Measurements from ENCODE around the gene ZNF646.

Gene ZNF646

GRCh38 chr16:31073970-31074813, at the start of gene ZNF646, which contains the start of gene ZNF668:
Gene ZNF646, plus strand, starts transcription at chr16:31074422. Its CDS starts 1,903 bp downstream, at chr16:31076325.
Gene ZNF668, minus strand, starts transcription at chr16:31074240. Its CDS starts 9,781 bp downstream, at chr16:31064459.
- Histone ChIP-seq H3K4me1 (ENCODE audit: control insufficient read depth, insufficient read depth, low read length, unreplicated experiment) (peaks cover 19% of the 10 kb centered on the region), H3K4me3 (ENCODE audit: low read depth, low read length) (peak within 1 kb of the TSS; percentile 83), H2AFZ (ENCODE audit: low read length, unreplicated experiment) (peak within 1 kb of the TSS; percentile 77), H3K27ac (ENCODE audit: low read depth, low read length) (peak within 1 kb of the TSS; percentile 84), H3K79me2 (ENCODE audit: control insufficient read depth, insufficient read depth, low read length, unreplicated experiment) (peaks cover 60% of the 10 kb centered on the region), H3K36me3 (ENCODE audit: insufficient read depth, low read length) (peaks cover 13% of the 10 kb centered on the region; the same call in 1 of the 2 replicates), H3K27me3 (ENCODE audit: insufficient read depth, low read length) (no peaks in the 10 kb centered on the region)

- Histone ChIP-seq H3K4me3 (ENCODE audit: low read depth, low read length) (no peak overlapping the region), H3K4me1 (ENCODE audit: control insufficient read depth, insufficient read depth, low read length, unreplicated experiment) (no peaks in the 10 kb centered on the region), H2AFZ (ENCODE audit: low read length, unreplicated experiment) (no peak overlapping the region), H3K36me3 (ENCODE audit: insufficient read depth, low read length) (no peaks in the 10 kb centered on the region), H3K27me3 (ENCODE audit: insufficient read depth, low read length) (no peaks in the 10 kb centered on the region), H3K27ac (ENCODE audit: low read depth, low read length) (no peak overlapping the region), H3K79me2 (ENCODE audit: control insufficient read depth, insufficient read depth, low read length, unreplicated experiment) (no peaks in the 10 kb centered on the region)
These were observed 48.9 kb upstream of the ZNF646 start for GRCh38 chr16:31025339-31025738.

- Histone ChIP-seq H3K79me2 (ENCODE audit: control insufficient read depth, insufficient read depth, low read length, unreplicated experiment) (peaks cover 4% of the 10 kb centered on the region), H2AFZ (ENCODE audit: low read length, unreplicated experiment) (no peak overlapping the region), H3K36me3 (ENCODE audit: insufficient read depth, low read length) (no peaks in the 10 kb centered on the region), H3K4me1 (ENCODE audit: control insufficient read depth, insufficient read depth, low read length, unreplicated experiment) (peaks cover 9% of the 10 kb centered on the region), H3K4me3 (ENCODE audit: low read depth, low read length) (no peak overlapping the region), H3K27ac (ENCODE audit: low read depth, low read length) (no peak overlapping the region), H3K27me3 (ENCODE audit: insufficient read depth, low read length) (no peaks in the 10 kb centered on the region)
These were observed 45.0 kb upstream of the ZNF646 start for GRCh38 chr16:31029272-31029671.

- H3K27me3 ChIP-seq (ENCODE audit: insufficient read depth, low read length), result no peaks in the 10 kb centered on the region
These were observed 42.9 kb upstream of the ZNF646 start for GRCh38 chr16:31031276-31031675.

GRCh38 chr16:31032736-31033708, 41.2 kb upstream of the ZNF646 start, which contains the start of gene STX4:
Gene STX4, plus strand, starts transcription at chr16:31033558. Its CDS starts 248 bp downstream, at chr16:31033806.
- peak within 1 kb of the TSS; percentile 87 for H2AFZ ChIP-seq (ENCODE audit: low read length, unreplicated experiment)
- peak within 1 kb of the TSS; percentile 88 for H3K27ac ChIP-seq (ENCODE audit: low read depth, low read length)
- H3K79me2 ChIP-seq (ENCODE audit: control insufficient read depth, insufficient read depth, low read length, unreplicated experiment), result peaks cover 12% of the 10 kb centered on the region
- peaks cover 12% of the 10 kb centered on the region for H3K4me1 ChIP-seq (ENCODE audit: control insufficient read depth, insufficient read depth, low read length, unreplicated experiment)
- no peaks in the 10 kb centered on the region for H3K27me3 ChIP-seq (ENCODE audit: insufficient read depth, low read length)
- H3K4me3 ChIP-seq (ENCODE audit: low read depth, low read length), result peak within 1 kb of the TSS; percentile 96
- H3K36me3 ChIP-seq (ENCODE audit: insufficient read depth, low read length), result peaks cover 14% of the 10 kb centered on the region

More at GRCh38 chr16:31031276-31031675, 42.9 kb upstream of the ZNF646 start:
- Histone ChIP-seq H3K36me3 (ENCODE audit: insufficient read depth, low read length) (peaks cover 9% of the 10 kb centered on the region), H3K4me3 (ENCODE audit: low read depth, low read length) (no peak overlapping the region), H3K79me2 (ENCODE audit: control insufficient read depth, insufficient read depth, low read length, unreplicated experiment) (peaks cover 12% of the 10 kb centered on the region), H2AFZ (ENCODE audit: low read length, unreplicated experiment) (no peak overlapping the region), H3K27ac (ENCODE audit: low read depth, low read length) (no peak overlapping the region), H3K4me1 (ENCODE audit: control insufficient read depth, insufficient read depth, low read length, unreplicated experiment) (peaks cover 12% of the 10 kb centered on the region)

GRCh38 chr16:31033709-31034492, 40.3 kb upstream of the ZNF646 start:
- no peaks in the 10 kb centered on the region for H3K27me3 ChIP-seq (ENCODE audit: insufficient read depth, low read length)
- H3K36me3 ChIP-seq (ENCODE audit: insufficient read depth, low read length), result peaks cover 18% of the 10 kb centered on the region
- H2AFZ ChIP-seq (ENCODE audit: low read length, unreplicated experiment), result peak overlapping the region; percentile 81
- H3K79me2 ChIP-seq (ENCODE audit: control insufficient read depth, insufficient read depth, low read length, unreplicated experiment), result peaks cover 12% of the 10 kb centered on the region
- peak overlapping the region; percentile 57 for H3K27ac ChIP-seq (ENCODE audit: low read depth, low read length)
- peak overlapping the region; percentile 96 for H3K4me3 ChIP-seq (ENCODE audit: low read depth, low read length)
- peaks cover 12% of the 10 kb centered on the region for H3K4me1 ChIP-seq (ENCODE audit: control insufficient read depth, insufficient read depth, low read length, unreplicated experiment)

GRCh38 chr16:31036691-31037090, 37.5 kb upstream of the ZNF646 start:
- peaks cover 12% of the 10 kb centered on the region for H3K4me1 ChIP-seq (ENCODE audit: control insufficient read depth, insufficient read depth, low read length, unreplicated experiment)
- H3K36me3 ChIP-seq (ENCODE audit: insufficient read depth, low read length), result peaks cover 18% of the 10 kb centered on the region
- no peak overlapping the region for H3K27ac ChIP-seq (ENCODE audit: low read depth, low read length)
- no peak overlapping the region for H2AFZ ChIP-seq (ENCODE audit: low read length, unreplicated experiment)
- H3K4me3 ChIP-seq (ENCODE audit: low read depth, low read length), result no peak overlapping the region
- H3K27me3 ChIP-seq (ENCODE audit: insufficient read depth, low read length), result no peaks in the 10 kb centered on the region
- peaks cover 12% of the 10 kb centered on the region for H3K79me2 ChIP-seq (ENCODE audit: control insufficient read depth, insufficient read depth, low read length, unreplicated experiment)

GRCh38 chr16:31038993-31039392, 35.2 kb upstream of the ZNF646 start:
- H3K4me1 ChIP-seq (ENCODE audit: control insufficient read depth, insufficient read depth, low read length, unreplicated experiment), result peaks cover 3% of the 10 kb centered on the region
- no peak overlapping the region for H3K27ac ChIP-seq (ENCODE audit: low read depth, low read length)
- peaks cover 11% of the 10 kb centered on the region for H3K79me2 ChIP-seq (ENCODE audit: control insufficient read depth, insufficient read depth, low read length, unreplicated experiment)
- H3K36me3 ChIP-seq (ENCODE audit: insufficient read depth, low read length), result peaks cover 21% of the 10 kb centered on the region
- H3K27me3 ChIP-seq (ENCODE audit: insufficient read depth, low read length), result no peaks in the 10 kb centered on the region
- H2AFZ ChIP-seq (ENCODE audit: low read length, unreplicated experiment), result no peak overlapping the region
- no peak overlapping the region for H3K4me3 ChIP-seq (ENCODE audit: low read depth, low read length)

GRCh38 chr16:31042866-31043265, 31.4 kb upstream of the ZNF646 start:
- H3K36me3 ChIP-seq (ENCODE audit: insufficient read depth, low read length), result peaks cover 7% of the 10 kb centered on the region; the same call in 1 of the 2 replicates
- no peaks in the 10 kb centered on the region for H3K27me3 ChIP-seq (ENCODE audit: insufficient read depth, low read length)
- H3K4me3 ChIP-seq (ENCODE audit: low read depth, low read length), result no peak overlapping the region
- no peaks in the 10 kb centered on the region for H3K4me1 ChIP-seq (ENCODE audit: control insufficient read depth, insufficient read depth, low read length, unreplicated experiment)
- no peak overlapping the region for H2AFZ ChIP-seq (ENCODE audit: low read length, unreplicated experiment)
- H3K27ac ChIP-seq (ENCODE audit: low read depth, low read length), result no peak overlapping the region
- no peaks in the 10 kb centered on the region for H3K79me2 ChIP-seq (ENCODE audit: control insufficient read depth, insufficient read depth, low read length, unreplicated experiment)

- Histone ChIP-seq H3K79me2 (ENCODE audit: control insufficient read depth, insufficient read depth, low read length, unreplicated experiment) (no peaks in the 10 kb centered on the region), H3K4me1 (ENCODE audit: control insufficient read depth, insufficient read depth, low read length, unreplicated experiment) (no peaks in the 10 kb centered on the region), H3K4me3 (ENCODE audit: low read depth, low read length) (no peak overlapping the region), H2AFZ (ENCODE audit: low read length, unreplicated experiment) (no peak overlapping the region), H3K27me3 (ENCODE audit: insufficient read depth, low read length) (no peaks in the 10 kb centered on the region), H3K36me3 (ENCODE audit: insufficient read depth, low read length) (peaks cover 7% of the 10 kb centered on the region; the same call in 1 of the 2 replicates), H3K27ac (ENCODE audit: low read depth, low read length) (no peak overlapping the region)
These were observed 30.9 kb upstream of the ZNF646 start for GRCh38 chr16:31043352-31043751.
